ENCODE results near the gene PNRC2.
A peak's percentile ranks its signal among the peaks of the same experiment; 100 is the strongest.

The PNRC2 gene

GRCh38 chr1:23915466-23915865, 44.2 kb upstream of the PNRC2 start:
- Histone ChIP-seq H3K36me3 (ENCODE audit: low read length) (no peaks in the 10 kb centered on the region), H3K79me2 (ENCODE audit: insufficient read depth, low read length) (peaks cover 20% of the 10 kb centered on the region), H3K9me2 (replicated peaks; ENCODE audit: insufficient read depth, low read length) (no peaks in the 10 kb centered on the region), H3K27me3 (ENCODE audit: low read length) (no peaks in the 10 kb centered on the region), H3K4me2 (ENCODE audit: low read depth, low read length, poor library complexity, severe bottlenecking) (peak overlapping the region; percentile 18), H3K27ac (ENCODE audit: low read depth, low read length) (peak overlapping the region; percentile 96), H3K9ac (ENCODE audit: low read length) (0 out of 2 replicates have a peak overlapping the region, but pooled peaks have one; percentile 25), H3F3A (ENCODE audit: insufficient read depth) (peaks cover 59% of the 10 kb centered on the region), H2AFZ (ENCODE audit: low read depth, low read length, severe bottlenecking) (no peak overlapping the region), H3K9me3 (ENCODE audit: insufficient read depth, low read length) (no peaks in the 10 kb centered on the region), H3K4me3 (ENCODE audit: insufficient read depth, low read length, poor library complexity, severe bottlenecking) (no peak overlapping the region), H4K20me1 (ENCODE audit: low read depth, low read length) (no peaks in the 10 kb centered on the region)
- TF ChIP-seq EZH2phosphoT487 (conservative IDR thresholded peaks at IDR 0.05; ENCODE audit: low read length) (no peak), CTCF (IDR thresholded peaks at IDR 0.05; ENCODE audit: insufficient read depth, low read length, poor library complexity, severe bottlenecking) (no peak)

GRCh38 chr1:23916209-23917131, 43.2 kb upstream of the PNRC2 start:
- Histone ChIP-seq H3K9me3 (ENCODE audit: insufficient read depth, low read length) (no peaks in the 10 kb centered on the region), H3K4me2 (ENCODE audit: low read depth, low read length, poor library complexity, severe bottlenecking) (peak overlapping the region; percentile 18), H3K79me2 (ENCODE audit: insufficient read depth, low read length) (peaks cover 16% of the 10 kb centered on the region), H2AFZ (ENCODE audit: low read depth, low read length, severe bottlenecking) (peak overlapping the region; percentile 2), H3K27ac (ENCODE audit: low read depth, low read length) (peak overlapping the region; percentile 96), H3K9ac (ENCODE audit: low read length) (peak overlapping the region; percentile 25; the same call in 1 of the 2 replicates), H3F3A (ENCODE audit: insufficient read depth) (peaks cover 49% of the 10 kb centered on the region), H3K36me3 (ENCODE audit: low read length) (no peaks in the 10 kb centered on the region), H3K9me2 (replicated peaks; ENCODE audit: insufficient read depth, low read length) (no peaks in the 10 kb centered on the region), H3K27me3 (ENCODE audit: low read length) (no peaks in the 10 kb centered on the region), H3K4me3 (ENCODE audit: insufficient read depth, low read length, poor library complexity, severe bottlenecking) (no peak overlapping the region), H4K20me1 (ENCODE audit: low read depth, low read length) (no peaks in the 10 kb centered on the region)
- no peak for TF ChIP-seq EZH2phosphoT487 (conservative IDR thresholded peaks at IDR 0.05; ENCODE audit: low read length)
- peak; percentile 81 for TF ChIP-seq CTCF (IDR thresholded peaks at IDR 0.05; ENCODE audit: insufficient read depth, low read length, poor library complexity, severe bottlenecking)

GRCh38 chr1:23922321-23922943, 37.2 kb upstream of the PNRC2 start:
- H3K36me3 ChIP-seq (ENCODE audit: low read length), result no peaks in the 10 kb centered on the region
- no peaks in the 10 kb centered on the region for H4K20me1 ChIP-seq (ENCODE audit: low read depth, low read length)
- TF ChIP-seq CTCF (IDR thresholded peaks at IDR 0.05; ENCODE audit: insufficient read depth, low read length, poor library complexity, severe bottlenecking) (no peak), EZH2phosphoT487 (conservative IDR thresholded peaks at IDR 0.05; ENCODE audit: low read length) (no peak)
- H3F3A ChIP-seq (ENCODE audit: insufficient read depth), result 0 out of 2 replicates have a peak, but pooled peaks cover 3% of the 10 kb centered on the region
- H2AFZ ChIP-seq (ENCODE audit: low read depth, low read length, severe bottlenecking), result no peak overlapping the region
- H3K9me3 ChIP-seq (ENCODE audit: insufficient read depth, low read length), result no peaks in the 10 kb centered on the region
- no peak overlapping the region for H3K27ac ChIP-seq (ENCODE audit: low read depth, low read length)
- H3K27me3 ChIP-seq (ENCODE audit: low read length), result no peaks in the 10 kb centered on the region
- no peak overlapping the region for H3K4me2 ChIP-seq (ENCODE audit: low read depth, low read length, poor library complexity, severe bottlenecking)
- no peak overlapping the region for H3K4me3 ChIP-seq (ENCODE audit: insufficient read depth, low read length, poor library complexity, severe bottlenecking)
- H3K9ac ChIP-seq (ENCODE audit: low read length), result no peak overlapping the region
- no peaks in the 10 kb centered on the region for H3K9me2 ChIP-seq (replicated peaks; ENCODE audit: insufficient read depth, low read length)
- no peaks in the 10 kb centered on the region for H3K79me2 ChIP-seq (ENCODE audit: insufficient read depth, low read length)

Data from SU-DHL-6 (cell line).